Activated T-helper 9 cell treated with anti-CD3 and anti-CD28 coated beads, Interleukin-2, amount 50 U/mL, for 16 hours (primary cell): ENCODE results near the gene NOL9.
A peak's percentile ranks its signal among the peaks of the same experiment; 100 is the strongest.
"Not testable (repeated sequence)": the region's sequence is repeated elsewhere in the genome, so short reads cannot be mapped to it uniquely, and the experiment has no call there.

Source experiments
- DNase-seq: peaks from one replicate; pipeline ENCODE4 v3.0.0-alpha.2; 2020; ENCODE audit warnings: low read depth

The NOL9 gene

DNA sequence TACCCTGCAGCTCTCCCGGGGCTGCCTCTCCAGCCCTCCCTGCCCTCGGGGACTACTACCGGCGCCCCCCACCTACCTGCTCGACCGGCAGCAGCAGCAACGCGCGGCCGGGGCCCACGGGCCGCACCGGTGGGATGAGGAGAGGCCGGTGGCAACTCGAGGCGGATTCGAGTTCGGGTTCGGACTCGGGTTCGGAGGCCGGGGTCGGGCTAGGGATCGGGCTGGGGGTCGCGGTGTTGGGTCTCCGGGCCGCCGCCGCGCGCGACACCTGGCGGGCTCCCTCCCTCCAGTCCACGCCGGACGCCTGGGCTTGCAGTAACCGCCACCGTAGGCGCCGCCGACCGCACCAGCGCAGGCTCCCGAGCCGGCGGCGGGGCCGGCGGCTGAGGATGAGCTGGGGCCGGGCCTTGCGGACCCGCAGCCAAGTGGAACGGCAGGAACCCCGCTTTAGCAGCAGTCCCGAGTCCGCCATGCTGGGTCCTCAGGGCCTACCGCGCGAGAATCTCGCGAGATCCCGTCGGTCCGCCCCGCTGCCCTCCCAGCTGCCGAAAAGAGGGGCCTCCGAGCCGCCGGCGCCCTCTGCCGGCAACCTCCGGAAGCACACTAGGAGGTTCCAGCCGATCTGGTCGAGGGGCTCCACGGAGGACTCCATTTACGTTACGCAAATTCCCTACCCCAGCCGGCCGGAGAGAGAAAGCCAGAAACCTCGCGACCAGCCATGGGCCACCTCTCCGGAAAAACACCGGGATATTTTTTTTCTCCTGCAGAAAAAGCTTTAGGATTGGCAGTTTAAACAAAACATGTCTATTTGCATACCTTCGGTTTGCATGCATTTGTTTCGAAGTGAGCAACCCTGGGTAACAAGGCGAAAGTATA lies at the start of gene NOL9:
Gene NOL9 (minus strand): TSS at position 483 of the 876 bp plus-strand sequence. CDS start 11 bp downstream, at position 472.
- DNase-seq, result peak; percentile 90

DNA sequence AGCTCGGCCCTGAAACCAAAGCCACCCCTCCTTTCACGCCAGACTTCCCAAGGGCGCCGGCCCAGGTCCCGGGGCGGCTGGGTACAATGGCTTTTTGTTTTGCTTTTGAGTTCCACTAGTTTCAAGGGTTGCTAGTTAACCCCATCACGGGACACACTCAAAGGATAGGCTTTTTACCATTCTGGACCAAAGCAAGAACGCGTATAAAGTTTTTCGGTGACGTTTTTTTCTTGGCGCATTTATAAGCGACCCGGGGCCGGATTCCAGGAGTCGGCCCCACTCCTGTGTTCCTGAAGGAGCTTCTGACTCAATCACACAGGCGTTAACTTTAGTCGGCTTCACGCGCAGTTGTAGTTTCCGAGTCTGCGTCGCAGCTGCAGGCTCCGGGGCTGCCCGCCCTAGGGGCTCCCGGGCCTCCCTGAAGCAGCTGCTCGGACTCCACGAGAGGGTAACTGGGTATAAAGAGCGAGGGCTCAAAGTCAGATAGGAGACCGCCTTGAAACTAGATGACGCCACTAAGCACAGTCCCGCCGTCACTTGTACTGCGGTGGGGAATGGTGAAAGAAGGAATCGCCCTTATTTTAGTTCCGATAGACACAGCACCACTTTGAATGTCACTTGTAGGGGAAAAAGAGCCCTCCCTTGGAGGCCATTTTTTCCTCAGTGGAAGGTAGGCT lies 49.1 kb upstream of the NOL9 start:
- peak; percentile 37 for DNase-seq

DNA sequence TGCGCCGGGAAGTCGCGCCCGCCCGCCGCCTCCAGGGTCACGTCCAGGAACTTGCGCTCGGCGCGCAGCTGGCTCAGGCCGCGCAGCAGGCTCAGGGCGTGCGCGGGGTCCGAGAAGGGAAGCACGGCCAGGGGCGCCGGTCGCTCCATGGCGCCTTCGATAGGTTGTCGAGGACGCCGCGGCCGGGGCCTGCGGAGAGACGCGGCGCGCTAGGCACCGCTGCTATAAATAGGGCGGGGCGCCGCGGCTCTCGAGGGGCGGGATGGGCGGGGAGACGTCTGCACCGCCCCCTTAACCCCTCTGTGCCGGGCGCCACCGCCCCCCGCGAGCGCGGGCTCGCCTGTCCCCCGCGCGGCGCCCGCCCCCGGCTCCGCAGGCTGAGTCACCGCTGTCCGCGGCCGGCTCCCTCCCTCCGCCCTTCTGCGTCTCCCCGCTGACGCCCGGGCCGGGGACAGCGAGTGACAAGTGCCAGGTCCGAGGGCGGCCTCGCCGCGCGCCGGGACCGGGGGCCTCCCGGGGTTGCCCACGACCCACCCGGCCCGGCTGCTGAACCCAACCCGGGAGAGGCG lies 48.4 kb upstream of the NOL9 start, which contains the start of gene KLHL21:
Gene KLHL21 (minus strand): TSS at position 201 of the 569 bp plus-strand sequence. CDS start 52 bp downstream, at position 149.
- peak; percentile 87 for DNase-seq

DNA sequence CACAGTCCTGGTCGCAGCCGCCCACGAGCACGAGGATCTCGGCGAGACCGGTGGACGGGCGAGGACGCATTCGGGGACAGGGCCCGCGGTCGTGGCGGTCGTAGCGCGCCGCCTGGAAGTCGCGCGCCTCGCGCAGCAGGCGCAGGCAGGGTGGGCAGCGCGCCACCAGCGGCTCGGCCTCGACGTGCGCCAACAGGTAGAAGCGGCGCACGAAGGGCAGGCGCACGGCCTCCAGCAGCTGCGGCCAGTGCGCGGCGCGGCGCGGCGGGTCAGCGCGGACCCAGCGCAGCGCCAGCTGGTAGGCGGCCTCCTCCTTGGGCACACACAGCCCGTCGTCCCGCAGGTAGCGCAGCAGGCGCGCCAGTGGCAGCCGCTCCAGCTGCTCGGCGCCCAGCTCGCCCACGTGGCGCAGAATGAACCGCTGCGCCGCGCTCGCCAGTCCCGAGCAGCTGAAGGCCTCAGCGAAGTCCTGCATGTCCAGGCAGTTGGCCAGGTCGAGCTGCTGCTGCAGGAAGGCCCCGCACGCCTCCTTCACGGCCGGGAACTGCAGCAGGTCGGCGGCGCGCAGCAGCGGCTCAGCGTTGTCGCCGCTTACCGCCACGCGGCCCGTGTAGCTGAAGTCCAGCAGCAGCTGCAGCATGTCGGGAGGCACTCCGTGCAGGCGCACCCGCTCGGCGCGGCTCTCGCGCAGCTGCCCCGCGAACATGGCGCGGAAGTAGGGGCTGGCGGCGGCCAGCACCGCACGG lies 47.8 kb upstream of the NOL9 start:
- peak; percentile 23 for DNase-seq

DNA sequence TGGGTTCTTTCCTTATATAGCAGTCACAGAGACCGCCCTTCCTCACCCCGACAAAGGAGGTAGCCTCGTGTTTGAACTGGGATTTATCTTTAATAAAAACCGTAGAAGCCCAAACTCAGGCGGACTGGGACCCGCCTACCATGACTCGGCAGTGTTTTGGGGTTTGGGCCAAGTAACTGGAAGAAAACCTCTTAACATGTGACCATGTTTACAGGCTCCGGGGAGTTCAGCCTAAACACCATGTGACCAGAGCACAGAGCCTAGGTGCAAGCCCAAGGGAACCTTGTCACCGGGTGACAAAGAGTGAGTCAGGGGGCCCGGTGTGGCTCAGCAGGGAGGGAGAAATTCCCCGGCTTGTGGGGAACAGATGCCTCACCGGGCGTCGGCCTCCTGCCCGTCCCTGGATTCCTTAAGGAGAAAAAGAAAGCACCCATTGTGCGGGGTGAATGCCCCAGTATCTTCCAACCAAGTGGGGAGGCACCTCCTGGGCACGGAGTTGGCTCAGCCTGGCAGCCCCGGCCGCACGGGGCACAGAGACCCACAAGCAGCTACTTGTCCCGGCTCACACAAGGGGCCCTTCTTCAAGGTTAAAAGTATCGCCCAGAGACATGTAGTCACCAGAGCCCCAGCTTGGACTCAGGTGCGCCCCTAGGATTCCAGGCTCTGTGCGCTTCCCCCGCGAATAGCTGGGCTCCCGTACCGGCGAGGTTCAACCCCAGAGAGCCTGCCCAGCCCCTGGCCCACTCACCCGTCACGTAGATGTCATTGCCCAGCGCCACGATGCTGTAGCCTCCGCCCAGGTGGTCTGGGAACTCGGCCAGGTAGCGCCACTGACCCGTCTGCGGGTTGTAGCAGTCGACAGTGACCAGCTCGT lies 47.0 kb upstream of the NOL9 start:
- DNase-seq, result peak; percentile 77

DNA sequence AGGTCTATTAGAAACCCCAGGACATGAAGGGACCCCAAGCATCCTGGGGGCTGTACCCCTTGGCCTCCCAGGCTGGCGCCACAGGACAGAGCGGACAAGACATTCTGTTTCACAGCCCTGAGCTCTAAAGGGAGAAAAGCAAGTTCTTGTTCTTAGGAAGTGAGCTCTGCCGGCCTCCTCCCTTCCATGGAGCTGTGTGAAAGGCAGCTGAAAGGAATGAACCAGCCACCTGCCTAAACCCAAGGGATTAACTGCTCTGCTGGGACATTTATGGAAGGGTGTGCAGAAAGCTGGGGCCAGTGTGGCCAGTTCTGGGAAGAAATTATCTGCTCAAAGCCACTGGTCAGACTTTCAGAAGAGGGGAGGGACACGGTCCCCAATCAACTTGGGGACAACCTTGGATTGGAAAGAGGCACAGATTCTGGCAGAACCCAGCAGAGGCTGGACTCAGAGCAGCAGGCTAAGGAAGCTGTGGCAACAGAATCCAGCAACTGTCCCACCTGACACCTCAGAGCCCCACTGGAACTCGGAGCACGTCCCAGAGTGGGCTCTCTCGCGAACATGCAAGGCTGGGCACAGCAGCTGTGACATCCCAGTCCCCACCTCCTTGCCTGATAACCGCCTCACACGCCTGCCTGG lies 46.2 kb upstream of the NOL9 start:
- DNase-seq, result no peak

DNA sequence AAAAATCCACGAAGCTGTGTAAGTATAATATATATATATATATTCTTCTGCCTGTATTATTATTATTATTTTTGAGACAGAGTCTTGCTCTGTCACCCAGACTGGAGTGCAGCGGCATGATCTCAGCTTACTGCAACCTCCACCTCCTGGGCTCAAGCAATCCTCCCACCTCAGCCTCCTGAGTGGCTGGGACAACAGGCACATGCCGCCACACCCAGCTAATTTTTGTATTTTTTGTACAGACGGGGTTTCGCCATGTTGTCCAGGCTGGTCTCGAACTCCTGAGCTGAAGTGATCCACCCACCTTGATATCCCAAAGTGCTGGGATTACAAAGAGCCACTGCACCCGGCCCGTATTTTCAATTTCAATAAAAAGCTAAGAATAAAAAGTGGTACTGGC lies 45.7 kb upstream of the NOL9 start:
- DNase-seq, result not testable (repeated sequence)

DNA sequence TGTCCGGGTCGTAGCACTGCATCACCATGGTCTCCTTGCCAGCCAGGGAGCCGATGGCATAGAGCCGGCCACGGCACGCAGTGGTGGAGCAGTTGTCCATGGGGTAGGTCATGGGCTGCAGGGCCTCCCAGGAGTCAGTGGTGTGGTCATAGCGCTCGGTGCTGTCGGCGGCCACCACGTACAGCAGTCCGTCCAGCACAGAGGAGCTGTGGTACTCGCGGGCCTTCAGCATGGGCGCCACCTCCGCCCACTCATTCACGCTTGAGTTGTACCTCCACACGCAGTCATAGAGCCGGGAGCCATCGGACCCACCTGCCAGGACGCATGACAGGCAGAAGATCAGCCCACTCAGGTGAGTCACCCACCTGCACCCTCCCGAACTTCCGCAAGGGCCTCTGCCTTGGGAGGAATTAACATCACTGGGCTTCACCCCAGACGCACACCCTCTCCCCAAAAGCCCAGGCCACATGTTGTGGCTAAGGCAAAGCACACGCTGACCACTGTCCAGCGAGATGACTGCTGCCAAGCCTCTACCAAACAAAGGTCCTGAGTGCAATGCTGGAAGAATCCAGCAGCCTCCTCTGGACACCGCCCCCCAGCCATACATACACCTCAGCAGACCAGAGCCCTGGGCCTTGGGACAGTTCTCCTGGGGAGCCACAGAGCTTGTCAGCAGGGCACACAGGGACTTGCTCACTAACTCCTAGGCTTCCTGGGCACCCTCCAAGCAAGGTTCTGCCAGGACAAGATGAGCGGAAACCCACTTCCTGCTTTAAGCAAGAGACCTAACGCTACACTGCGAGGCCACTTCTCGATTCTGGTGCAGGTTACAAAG lies 45.0 kb upstream of the NOL9 start:
- DNase-seq, result peak; percentile 47

DNA sequence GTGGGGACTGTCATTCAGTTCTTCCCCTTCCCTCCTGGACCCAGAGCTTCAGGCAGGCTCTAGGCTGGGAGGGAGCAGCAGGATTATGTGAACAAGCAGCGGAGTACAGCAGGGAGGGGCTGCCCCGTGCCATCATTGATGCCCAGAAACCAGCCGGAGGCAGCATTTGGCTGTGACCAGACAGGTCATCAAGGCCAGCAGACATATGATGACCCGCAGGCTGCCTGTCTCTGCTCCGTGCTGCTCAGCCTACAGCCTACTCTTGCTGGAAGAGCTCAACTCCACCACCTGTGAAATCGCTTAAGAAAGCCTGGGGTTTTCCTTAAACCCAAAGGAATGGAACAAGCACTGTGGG lies 43.4 kb upstream of the NOL9 start:
- no peak for DNase-seq

DNA sequence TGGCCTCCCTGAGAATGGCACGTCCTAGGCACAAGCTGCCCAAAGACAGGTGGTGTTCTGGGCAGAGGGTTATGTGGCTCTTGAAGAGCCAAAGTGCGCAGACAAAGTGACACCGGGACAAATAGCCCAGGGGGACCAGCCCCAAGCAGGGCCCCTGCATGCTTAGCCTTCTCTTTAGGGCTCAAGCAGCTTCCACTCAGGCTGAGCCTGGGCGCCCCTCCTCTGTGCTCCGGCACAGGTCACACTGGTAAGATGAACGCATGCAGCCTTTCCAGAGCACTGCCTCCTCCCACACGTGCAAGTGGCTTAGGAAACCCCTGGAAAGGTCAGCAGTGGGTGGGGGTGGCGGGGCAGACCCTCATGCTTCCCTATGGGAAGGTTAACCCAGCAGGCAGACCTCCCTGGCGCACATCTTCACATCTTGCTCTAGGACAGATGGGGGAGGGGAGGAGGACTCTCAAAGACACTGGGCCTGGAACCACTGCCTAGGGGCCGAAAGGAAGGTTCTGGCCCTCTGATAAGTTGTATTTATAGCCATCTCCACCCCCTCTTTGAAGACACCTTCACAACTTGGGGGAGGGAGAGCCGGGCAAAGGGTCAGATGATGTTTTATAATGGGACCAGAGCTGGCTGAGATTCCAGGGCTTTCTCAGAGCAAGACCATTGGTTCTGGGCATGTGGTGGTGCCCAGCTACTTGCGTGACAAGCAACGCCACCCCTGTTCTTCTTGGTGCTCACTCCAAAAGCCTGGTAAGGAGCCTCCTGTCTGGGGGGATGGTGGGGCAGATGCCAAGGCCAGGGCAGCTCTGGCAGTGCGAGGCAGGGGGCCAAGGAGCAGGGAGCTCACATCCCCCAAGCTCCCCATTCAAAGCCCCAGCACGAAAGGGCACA lies 42.8 kb upstream of the NOL9 start:
- DNase-seq, result no peak

DNA sequence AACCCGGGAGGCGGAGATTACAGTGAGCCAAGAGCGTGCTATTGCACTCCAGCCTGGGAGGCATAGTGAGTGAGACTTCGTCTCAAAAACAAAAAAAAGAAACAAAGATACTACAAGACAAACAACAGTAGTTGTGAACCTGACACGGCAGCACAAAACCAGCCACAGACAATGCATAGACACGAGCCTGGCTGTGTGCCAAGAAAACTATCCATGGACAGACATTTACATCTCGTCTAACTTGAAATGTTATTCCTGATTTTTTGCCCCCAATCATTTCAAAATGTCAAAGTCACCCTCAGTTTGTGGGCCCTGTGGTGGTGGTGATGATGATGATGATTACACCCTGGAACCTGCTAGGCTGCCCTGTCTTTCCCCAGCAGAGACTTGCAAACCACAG lies 42.0 kb upstream of the NOL9 start:
- DNase-seq, result no peak

DNA sequence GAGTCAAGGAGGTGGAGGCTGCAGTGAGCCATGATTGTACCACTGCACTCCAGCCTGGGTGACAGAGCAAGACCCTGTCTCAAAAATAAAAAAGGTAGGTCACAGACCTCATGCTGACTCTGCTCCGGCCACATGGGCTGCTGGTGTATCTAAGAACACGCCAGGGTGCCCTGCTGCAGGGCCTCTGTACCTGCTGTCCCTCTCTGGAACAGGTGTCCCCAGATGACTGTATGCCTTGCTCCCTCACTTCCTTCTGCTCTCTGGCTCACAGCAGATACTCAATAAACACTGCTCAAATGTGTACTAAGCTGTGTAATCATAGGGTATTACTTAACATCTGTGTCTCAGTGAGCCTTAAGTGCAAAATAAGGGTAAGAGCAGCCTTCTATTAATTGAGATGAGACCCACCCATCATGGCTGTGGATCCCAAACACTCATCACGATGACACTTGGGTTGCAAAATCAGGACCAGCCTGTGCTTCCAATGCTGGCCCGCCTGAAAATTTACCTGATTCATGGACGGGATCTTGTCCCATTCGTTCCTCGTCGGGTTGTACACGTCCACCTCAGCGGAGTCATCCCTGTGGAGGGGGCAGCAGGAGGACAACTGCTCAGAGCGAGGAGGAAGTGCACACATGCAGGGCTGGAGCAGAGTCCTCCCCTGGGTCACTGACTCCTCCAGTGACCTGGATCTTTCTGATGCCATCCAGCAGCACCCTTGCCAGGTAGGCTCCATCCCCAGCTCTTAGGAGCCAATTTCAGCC lies 40.8 kb upstream of the NOL9 start:
- DNase-seq, result no peak

DNA sequence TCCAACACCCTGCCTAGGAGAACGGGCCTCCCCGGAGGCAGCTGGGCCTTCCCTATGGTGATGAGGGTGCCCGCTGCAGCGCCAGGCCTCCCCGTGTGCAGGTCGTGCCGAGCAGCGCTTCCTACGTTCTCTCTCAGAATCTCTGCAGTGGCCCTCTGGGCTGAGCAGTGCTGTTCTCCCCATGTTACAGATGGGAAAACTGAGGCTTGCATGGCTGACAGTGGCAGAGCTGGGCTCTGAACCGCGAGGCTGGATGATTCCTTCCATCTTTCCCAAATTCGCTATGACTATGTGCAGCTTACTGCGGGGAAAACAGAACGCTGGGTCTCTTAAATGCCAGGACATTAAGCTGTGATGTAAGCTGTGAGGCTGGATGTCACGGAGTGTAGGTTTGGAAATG lies 39.5 kb upstream of the NOL9 start:
- DNase-seq, result no peak

DNA sequence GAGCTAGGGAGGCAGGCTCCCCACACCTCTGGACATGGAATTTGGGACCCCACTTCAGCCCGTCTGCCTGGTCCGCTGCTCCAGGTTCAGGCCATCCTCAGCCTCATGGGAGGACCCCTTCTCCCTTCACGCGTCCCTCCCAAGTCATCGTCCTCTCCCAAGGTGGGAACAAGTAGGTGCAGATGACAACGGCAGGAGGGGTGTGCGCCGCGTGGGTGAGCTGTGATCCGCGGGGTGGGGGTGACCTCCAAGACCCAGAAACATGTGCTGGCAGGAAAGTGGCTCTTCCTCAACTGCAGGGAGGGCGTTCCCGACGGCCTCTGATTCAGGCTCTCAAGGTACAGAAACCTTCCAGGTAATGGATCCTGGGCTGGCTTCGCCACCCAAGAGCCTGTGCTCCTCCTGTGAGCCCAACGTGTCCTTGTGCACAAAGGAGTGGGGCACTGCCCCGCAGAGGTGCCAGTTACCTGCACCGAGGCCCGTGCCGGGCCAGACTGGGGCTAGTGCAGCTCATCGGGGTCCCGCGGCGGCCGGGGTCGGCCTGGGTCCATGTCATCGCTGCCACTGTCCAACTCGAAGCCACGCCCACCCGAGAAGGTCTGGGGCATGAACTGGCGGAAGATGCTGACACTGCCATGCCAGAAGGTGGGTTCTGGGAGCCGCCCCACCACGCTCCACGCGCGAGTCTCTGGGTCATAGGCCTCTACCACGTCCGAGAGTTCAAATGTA lies 38.7 kb upstream of the NOL9 start:
- no peak for DNase-seq

DNA sequence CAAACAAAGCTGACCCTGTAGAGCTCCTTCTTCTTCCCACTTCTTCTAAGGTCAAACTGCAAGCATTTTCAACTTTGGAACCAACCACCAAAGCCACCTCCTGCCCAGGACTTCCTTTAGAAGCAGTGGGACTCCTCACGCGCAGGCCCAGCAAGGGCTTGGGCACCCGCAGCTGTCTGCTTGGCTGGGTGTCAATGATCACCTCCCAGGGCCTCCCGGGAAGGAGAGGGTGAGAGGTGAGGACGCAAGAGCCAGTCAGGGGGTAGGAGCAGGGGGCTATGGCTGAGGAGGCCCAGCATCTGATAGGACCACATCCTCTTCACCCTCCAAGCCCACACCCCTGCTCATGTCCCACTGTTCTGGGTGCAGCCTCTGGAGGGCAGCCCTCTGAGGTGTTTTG lies 38.1 kb upstream of the NOL9 start:
- DNase-seq, result no peak

DNA sequence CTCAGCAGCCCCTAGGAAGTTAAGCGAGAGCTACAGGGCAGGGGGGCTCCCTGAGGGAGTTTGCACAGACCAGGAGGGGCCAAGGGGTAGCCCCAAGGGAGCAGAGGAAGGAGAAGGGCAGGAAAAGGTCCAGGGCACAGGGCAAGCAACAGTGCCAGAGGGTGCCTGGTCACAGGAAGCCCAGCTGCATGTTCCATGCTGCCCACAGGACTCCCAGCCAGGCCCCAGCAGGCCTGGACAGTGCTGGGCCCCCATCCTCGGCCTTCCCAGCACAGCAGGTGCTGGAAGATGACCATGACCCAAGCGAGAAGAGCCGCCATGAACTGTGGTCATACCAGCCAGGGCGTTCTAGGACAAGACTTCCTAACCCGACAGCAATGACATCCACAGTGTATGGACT lies 37.3 kb upstream of the NOL9 start:
- DNase-seq, result no peak

DNA sequence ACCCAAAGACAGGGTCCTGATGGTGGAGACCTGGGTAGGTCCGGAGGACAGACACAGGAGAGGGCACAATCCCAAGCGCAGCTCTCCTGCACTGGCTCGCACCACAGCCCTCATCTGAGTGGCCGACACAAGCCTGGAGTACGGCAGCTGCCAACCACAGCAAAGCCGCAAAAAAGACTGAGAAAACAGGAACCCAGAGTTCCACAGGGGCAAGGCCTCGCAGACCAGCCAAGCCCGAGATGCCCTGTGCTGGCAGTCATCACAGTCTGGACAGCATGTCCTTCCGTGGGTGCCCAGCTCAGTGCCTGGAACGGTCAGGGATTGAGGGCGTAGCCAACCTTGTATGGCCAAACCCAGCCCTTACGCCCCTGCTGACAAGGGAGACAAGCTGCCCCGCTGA lies 36.9 kb upstream of the NOL9 start:
- no peak for DNase-seq
